Measurements from ENCODE around the gene ZNF415.

GRCh38 chr19:53157626-53158025 lies 24.9 kb upstream of the ZNF415 start:
- TF ChIP-seq CTCF (IDR thresholded peaks at IDR 0.05) (no peak), ZFX (IDR thresholded peaks at IDR 0.05; ENCODE audit: borderline replicate concordance) (no peak)
